ENCODE results near the gene CHMP1B.

CHMP1B gene

DNA sequence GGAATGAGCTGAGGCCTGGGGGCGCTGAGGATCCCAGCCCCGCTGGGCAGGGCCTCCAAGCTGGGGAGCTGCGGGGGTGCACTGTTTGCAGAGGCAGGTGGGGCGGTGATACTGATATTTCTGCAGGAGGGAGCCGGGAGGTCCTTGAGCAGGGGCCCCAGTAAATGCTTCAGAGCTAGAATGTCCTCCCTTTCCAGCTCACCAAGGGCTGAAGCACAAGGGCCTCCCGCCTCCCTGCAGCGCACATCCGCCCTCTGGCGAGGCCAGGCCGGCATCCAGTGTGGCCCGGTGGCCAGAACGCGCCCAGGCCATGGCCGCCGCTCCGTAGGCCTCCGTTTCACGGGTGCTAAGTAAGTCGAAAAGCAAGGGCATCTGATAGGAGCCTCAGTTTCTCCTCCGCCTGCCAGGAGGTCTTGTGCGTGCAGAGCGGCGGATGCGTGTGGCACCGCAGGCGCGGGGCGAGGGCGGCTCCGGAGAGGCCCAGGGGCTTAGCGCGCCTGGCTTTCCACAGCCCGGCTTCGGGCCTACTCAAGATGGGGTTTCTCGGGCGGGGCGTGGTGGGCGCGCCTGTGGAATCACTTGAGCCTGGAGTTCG lies 29.5 kb upstream of the CHMP1B start:
- no peak overlapping the region for H3K4me3 Mint-ChIP-seq
- no peak overlapping the region for H3K27ac Mint-ChIP-seq
- H3K4me1 Mint-ChIP-seq: no peaks in the 10 kb centered on the region
- H3K9me3 Mint-ChIP-seq: no peaks in the 10 kb centered on the region
- H3K36me3 Mint-ChIP-seq: no peaks in the 10 kb centered on the region
- no peaks in the 10 kb centered on the region for H3K27me3 Mint-ChIP-seq
- CTCF ChIA-PET: no interaction called here
- DNase-seq: no peak

DNA sequence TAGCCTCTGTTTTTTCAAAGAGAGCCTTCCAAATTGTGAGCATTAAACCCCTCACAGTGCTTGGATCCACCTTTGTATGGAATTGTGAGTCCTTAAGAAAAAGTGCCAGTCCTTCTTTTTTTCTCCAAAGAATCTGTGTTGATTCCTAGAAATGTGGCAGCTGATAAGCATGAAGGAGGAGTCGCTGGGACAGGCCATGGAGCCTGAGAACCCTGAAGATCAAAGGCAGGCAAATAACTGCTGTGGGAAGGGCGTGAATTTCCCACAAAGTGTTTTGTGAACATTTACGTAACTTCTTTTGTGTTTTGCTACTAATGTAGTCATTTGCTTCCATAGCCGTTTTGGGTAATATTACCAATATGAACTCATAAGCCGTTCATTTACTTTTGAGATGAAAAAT lies 27.7 kb upstream of the CHMP1B start:
- Mint-ChIP-seq H3K9me3 (no peaks in the 10 kb centered on the region), H3K27ac (no peak overlapping the region), H3K4me1 (no peaks in the 10 kb centered on the region), H3K4me3 (no peak overlapping the region), H3K36me3 (no peaks in the 10 kb centered on the region), H3K27me3 (no peaks in the 10 kb centered on the region)
- CTCF ChIA-PET: interaction anchor here (1.2 kb wide), 1 partner anchor 91 kb away, joined by 3 read pairs; no protein-coding TSS in a partner anchor
- DNase-seq: no peak

DNA sequence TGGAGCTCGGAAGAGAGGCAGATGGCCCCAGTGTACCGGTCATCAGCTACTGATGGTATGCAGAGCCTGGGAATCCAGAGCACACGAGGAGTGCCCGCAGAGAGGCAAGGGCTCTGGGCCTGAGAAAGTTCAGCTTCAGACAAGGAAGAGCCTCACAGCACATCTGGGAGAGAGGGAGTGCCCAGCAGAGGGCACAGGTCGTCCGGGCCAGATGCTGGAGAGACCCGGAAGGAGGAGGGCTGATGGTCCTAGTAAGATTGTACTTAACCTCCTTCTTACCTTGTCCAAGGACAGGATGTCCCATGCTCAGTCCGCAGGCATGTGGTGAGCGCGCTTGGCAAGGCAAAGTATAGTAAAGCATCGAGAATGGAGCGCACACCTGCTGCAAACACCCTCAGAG lies 24.4 kb upstream of the CHMP1B start:
- H3K27me3 Mint-ChIP-seq: no peaks in the 10 kb centered on the region
- CTCF ChIA-PET: no interaction called here
- H3K4me1 Mint-ChIP-seq: no peaks in the 10 kb centered on the region
- H3K27ac Mint-ChIP-seq: no peak overlapping the region
- H3K36me3 Mint-ChIP-seq: no peaks in the 10 kb centered on the region
- no peak for DNase-seq
- H3K4me3 Mint-ChIP-seq: no peak overlapping the region
- no peaks in the 10 kb centered on the region for H3K9me3 Mint-ChIP-seq

DNA sequence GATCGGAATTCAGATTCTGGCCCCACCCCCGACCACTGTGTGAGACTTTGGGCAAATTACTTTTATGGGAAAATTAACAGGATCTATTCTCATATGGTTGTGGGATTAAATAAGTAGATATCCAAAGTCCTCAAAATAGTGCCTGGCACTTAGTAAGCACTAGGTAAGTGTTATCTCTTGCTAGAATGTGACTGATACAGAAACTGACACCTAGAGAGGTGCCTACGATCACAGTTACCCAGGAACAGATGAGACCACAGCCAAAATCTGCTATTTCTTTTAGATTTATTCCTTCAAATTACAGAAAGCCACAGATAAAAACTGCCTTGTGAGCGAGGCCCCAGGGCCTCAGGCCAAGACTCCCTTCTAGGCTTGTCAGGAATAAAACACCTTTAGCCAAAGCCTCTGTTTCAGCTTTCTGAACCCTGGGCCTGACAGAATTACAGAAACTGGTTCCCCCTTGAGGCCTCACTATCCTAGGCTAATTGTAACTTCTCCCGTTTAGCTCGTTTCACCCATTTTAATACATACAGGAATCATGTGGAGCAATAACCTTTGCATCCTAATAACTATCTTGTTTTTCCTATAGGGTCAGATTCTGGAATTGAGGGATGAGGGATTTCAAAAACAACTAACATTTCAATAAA lies 22.3 kb upstream of the CHMP1B start:
- Mint-ChIP-seq H3K9me3 (no peaks in the 10 kb centered on the region), H3K27me3 (no peaks in the 10 kb centered on the region), H3K4me3 (no peak overlapping the region), H3K4me1 (no peaks in the 10 kb centered on the region), H3K27ac (no peak overlapping the region), H3K36me3 (no peaks in the 10 kb centered on the region)
- CTCF ChIA-PET: interaction anchor here (0.8 to 1.1 kb wide), 2 partner anchors 11 to 80 kb away, joined by 3 to 4 read pairs; no protein-coding TSS in a partner anchor
- no peak for DNase-seq

DNA sequence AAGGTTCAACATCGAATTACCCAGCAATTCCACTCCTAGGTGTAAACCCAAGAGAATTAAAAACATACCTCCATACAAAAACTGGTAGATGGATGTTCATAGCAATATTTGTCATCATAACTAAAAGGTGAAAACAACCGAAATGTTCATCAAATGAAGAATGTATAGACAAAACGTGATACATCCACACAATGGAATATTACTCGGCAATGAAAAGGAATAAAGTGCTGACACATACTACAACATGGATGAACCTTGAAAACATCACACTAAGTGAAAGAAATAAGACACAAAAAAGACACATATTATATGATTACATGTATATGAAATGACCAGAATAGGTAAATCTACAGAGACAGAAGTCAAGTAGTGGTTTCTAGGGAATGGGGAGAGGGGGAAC lies 20.6 kb upstream of the CHMP1B start:
- Mint-ChIP-seq H3K27me3 (no peaks in the 10 kb centered on the region), H3K36me3 (no peaks in the 10 kb centered on the region), H3K27ac (no peak overlapping the region), H3K9me3 (no peaks in the 10 kb centered on the region), H3K4me3 (no peak overlapping the region), H3K4me1 (no peaks in the 10 kb centered on the region)
- DNase-seq: no peak
- CTCF ChIA-PET: no interaction called here

DNA sequence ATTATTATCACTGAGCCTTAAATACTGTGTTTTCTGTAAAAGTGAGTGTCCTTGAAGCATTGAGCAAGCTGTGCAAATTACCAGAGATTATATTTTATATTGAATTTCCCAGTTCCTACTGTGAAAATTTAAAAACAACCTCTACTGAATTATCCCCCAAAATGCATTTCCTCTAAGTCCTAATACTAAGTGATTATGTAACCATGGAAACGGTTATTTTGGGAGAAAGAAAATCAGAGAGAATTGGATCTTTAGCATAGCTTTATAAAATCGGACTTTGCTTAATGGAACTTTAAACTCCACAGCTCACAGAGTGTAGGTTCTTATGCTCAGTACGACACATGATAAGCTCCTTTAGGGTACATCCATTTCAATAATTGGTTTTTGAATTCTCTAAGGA lies 19.3 kb upstream of the CHMP1B start:
- H3K36me3 Mint-ChIP-seq: no peaks in the 10 kb centered on the region
- H3K9me3 Mint-ChIP-seq: no peaks in the 10 kb centered on the region
- no peak for DNase-seq
- H3K27ac Mint-ChIP-seq: no peak overlapping the region
- H3K27me3 Mint-ChIP-seq: no peaks in the 10 kb centered on the region
- CTCF ChIA-PET: no interaction called here
- no peak overlapping the region for H3K4me3 Mint-ChIP-seq
- no peaks in the 10 kb centered on the region for H3K4me1 Mint-ChIP-seq

DNA sequence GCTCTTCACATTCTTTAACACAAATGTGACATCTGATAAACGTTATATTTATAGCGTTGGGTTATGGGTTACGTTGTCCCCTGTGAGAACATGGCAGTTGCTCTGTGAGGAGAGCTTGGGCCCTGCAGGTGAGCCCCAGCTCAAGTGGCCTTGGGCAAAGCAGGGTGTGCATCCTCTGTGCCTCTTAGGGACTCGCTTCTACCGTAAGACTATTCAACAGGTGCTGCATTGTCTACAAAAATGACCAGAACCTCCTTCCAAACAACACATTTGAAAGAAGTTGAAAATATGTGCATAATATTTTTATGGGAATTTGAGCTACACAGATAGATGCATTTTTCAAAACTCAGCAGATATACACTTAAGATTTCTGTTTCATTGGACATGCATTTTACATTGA lies 16.4 kb upstream of the CHMP1B start:
- no peak for DNase-seq
- H3K27ac Mint-ChIP-seq: no peak overlapping the region
- H3K27me3 Mint-ChIP-seq: no peaks in the 10 kb centered on the region
- H3K36me3 Mint-ChIP-seq: no peaks in the 10 kb centered on the region
- no peak overlapping the region for H3K4me3 Mint-ChIP-seq
- CTCF ChIA-PET: no interaction called here
- H3K9me3 Mint-ChIP-seq: no peaks in the 10 kb centered on the region
- H3K4me1 Mint-ChIP-seq: no peaks in the 10 kb centered on the region

DNA sequence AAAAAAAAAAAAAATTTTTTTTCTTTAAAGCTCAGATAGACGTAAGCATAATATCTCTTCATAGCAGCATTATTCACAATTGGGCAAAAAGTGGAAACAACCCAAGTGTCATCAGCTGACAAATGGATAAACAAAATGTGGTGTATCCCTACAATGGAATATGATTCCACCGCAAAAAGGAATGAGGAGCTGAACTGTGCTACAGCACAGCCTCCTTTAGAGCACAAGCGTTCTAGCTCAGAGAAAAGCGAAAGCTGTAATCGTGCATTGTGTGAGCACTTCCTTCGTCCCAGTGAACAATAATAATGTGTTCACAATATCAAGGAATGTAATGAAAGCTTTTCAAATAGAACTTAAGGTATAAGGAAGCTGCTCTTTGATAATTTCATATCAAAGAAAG lies 11.7 kb upstream of the CHMP1B start:
- CTCF ChIA-PET: interaction anchor here (0.9 to 1.5 kb wide), 2 partner anchors 10 to 156 kb away, joined by 3 to 4 read pairs; no protein-coding TSS in a partner anchor
- no peaks in the 10 kb centered on the region for H3K9me3 Mint-ChIP-seq
- no peaks in the 10 kb centered on the region for H3K4me1 Mint-ChIP-seq
- no peaks in the 10 kb centered on the region for H3K36me3 Mint-ChIP-seq
- H3K4me3 Mint-ChIP-seq: no peak overlapping the region
- H3K27me3 Mint-ChIP-seq: no peaks in the 10 kb centered on the region
- DNase-seq: no peak
- no peak overlapping the region for H3K27ac Mint-ChIP-seq

DNA sequence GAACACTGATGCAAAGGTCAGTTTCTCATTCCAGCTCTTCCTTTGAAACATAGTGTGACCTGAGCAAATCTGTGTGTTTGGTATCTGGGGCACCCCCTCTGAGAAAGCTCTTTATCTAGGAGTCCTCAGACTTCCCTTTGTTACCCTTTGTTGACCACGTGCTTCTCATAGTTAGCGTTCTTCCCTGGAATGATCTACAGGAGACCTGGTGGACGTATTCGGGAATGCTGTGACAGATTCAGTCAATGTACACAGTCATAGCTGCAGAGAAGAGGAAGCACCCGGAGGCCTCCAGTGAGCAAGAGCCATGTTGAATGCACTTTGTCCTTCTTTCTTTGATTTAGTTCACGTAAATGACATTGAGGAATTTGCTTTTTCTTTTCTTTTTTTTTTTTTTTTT lies 10.7 kb upstream of the CHMP1B start:
- Mint-ChIP-seq H3K27me3 (no peaks in the 10 kb centered on the region), H3K9me3 (no peaks in the 10 kb centered on the region), H3K36me3 (no peaks in the 10 kb centered on the region), H3K4me1 (no peaks in the 10 kb centered on the region), H3K27ac (no peak overlapping the region), H3K4me3 (no peak overlapping the region)
- CTCF ChIA-PET: interaction anchor here (0.6 kb wide), 1 partner anchor 20 kb away, joined by 3 read pairs; no protein-coding TSS in a partner anchor
- no peak for DNase-seq

DNA sequence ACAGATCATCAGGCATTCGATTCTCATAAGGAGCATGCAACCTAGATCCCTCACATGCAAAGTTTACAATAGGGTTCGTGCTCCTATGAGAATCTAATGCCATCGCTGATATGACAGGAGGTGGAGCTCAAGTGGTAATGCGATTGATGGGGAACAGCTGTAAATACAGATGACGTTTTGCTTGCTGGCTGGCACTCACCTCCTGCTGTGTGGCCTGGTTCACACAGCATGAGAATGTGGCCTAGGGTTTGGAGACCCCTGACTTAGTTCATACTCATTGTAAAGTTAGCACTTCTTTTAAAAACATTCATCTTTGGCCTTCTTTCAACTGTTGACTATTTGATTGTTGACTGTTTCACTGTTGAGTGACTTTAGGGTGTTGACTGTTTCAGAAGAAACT lies 8.7 kb upstream of the CHMP1B start:
- H3K27ac Mint-ChIP-seq: no peak overlapping the region
- DNase-seq: no peak
- no peaks in the 10 kb centered on the region for H3K9me3 Mint-ChIP-seq
- CTCF ChIA-PET: no interaction called here
- H3K4me3 Mint-ChIP-seq: no peak overlapping the region
- H3K4me1 Mint-ChIP-seq: no peaks in the 10 kb centered on the region
- no peaks in the 10 kb centered on the region for H3K36me3 Mint-ChIP-seq
- no peaks in the 10 kb centered on the region for H3K27me3 Mint-ChIP-seq

DNA sequence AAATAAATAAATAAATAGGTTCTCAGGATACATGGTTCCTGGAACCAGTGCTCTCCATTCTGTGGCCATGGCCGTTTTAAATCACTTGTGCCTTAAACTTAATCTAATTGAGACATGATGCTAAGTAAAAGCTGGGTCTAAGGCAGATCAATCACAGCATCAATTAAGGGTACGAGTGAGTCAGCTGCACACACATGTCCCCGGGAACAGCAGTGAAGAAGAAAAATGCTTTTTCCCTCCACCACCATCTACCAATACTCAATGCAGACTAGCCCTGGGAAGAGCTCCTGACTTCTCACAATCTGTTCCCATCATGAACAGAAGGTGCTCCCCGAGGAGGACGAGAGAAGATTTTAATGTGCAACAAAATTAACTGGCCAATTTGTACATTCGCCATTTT lies 6.8 kb upstream of the CHMP1B start:
- Mint-ChIP-seq H3K27me3 (peaks cover 14% of the 10 kb centered on the region), H3K4me3 (no peak overlapping the region), H3K4me1 (peaks cover 2% of the 10 kb centered on the region), H3K9me3 (no peaks in the 10 kb centered on the region), H3K27ac (no peak overlapping the region), H3K36me3 (no peaks in the 10 kb centered on the region)
- CTCF ChIA-PET: no interaction called here
- no peak for DNase-seq

DNA sequence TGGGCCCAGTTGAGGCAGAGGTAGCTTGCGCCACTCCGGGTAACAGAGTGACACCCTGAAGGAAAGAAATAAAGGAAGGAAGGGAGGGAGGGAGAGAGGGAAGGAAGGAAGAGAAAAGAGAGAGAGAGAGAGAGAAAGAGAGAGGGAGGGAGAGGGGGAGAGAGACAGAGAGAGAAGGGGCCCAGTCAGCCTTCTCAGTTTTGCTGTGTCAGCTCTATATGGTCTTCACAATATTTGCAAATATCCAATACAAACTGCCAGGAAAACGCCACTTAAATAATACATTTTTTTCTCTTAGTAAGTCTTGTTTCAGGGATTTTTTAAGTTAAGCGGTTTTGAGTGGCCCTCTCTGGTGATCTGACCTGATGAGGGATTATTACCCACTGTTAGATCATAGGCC lies 5.6 kb upstream of the CHMP1B start:
- no peak overlapping the region for H3K4me3 Mint-ChIP-seq
- H3K27ac Mint-ChIP-seq: no peak overlapping the region
- no peaks in the 10 kb centered on the region for H3K36me3 Mint-ChIP-seq
- CTCF ChIA-PET: no interaction called here
- no peaks in the 10 kb centered on the region for H3K9me3 Mint-ChIP-seq
- peaks cover 13% of the 10 kb centered on the region for H3K4me1 Mint-ChIP-seq
- peaks cover 18% of the 10 kb centered on the region for H3K27me3 Mint-ChIP-seq
- DNase-seq: no peak

DNA sequence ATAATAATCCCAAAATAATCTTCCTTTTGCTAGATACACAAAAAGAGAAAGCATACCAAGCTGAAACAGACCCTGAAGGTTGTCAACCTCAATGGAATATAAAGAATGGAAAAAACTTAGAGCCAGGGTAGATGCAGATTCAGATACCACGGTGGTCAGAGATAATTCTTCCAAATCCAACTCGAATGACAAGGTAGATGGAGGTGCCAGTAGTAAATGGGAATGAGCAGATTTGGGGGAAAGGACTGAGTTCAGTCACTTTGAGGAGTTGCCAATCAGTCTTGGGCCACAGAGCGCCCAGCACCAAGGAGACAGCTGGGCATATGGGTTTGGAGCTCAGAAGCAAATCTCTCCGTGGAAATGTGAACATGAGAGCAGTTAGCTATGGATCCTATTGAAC lies 3.4 kb upstream of the CHMP1B start:
- Mint-ChIP-seq H3K4me3 (no peak overlapping the region), H3K27ac (no peak overlapping the region), H3K27me3 (peaks cover 18% of the 10 kb centered on the region), H3K9me3 (no peaks in the 10 kb centered on the region), H3K36me3 (peaks cover 6% of the 10 kb centered on the region), H3K4me1 (peaks cover 21% of the 10 kb centered on the region)
- DNase-seq: no peak
- CTCF ChIA-PET: interaction anchor here (0.6 to 1.9 kb wide), 2 partner anchors 51 to 148 kb away, joined by 3 to 5 read pairs; no protein-coding TSS in a partner anchor

DNA sequence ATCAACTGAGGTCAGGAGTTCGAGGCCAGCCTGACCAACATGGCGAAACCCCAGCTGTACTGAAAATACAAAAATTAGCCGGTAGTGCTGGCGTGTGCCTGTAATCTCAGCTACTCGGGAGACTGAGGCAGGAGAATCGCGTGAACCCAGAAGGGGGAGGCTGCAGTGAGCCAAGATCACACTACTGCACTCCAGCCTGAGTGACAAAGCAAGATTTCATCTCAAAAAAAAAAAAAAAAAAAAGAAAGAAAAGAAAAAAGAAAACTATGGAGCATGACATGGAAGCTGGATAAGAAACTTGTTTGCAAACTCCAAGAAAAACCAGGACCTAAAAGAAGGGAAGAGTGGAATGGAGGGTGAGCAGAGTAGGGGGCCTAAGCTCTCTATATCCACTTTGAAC lies 1.9 kb upstream of the CHMP1B start:
- Mint-ChIP-seq H3K27ac (no peak overlapping the region), H3K4me1 (peaks cover 31% of the 10 kb centered on the region), H3K9me3 (no peaks in the 10 kb centered on the region), H3K27me3 (peaks cover 18% of the 10 kb centered on the region), H3K36me3 (peaks cover 8% of the 10 kb centered on the region), H3K4me3 (no peak overlapping the region)
- no peak for DNase-seq
- CTCF ChIA-PET: interaction anchor here (1.5 to 1.9 kb wide), 2 partner anchors 89 to 146 kb away, joined by 4 to 5 read pairs; no protein-coding TSS in a partner anchor

Measured in activated naive CD4-positive, alpha-beta T cell treated with anti-CD3 and anti-CD28 coated beads, Interleukin-2, amount 10 ng/mL, durations not matched to agents 7 days and 5 days (primary cell).